IMR-90 (cell line): ENCODE data around the gene KNTC1. TPM values are rescaled to one million over a fixed set of nuclear protein-coding genes. Genes with fewer than 3 reads are reported as not detected.

ENCODE experiments used
- ATAC-seq: fragments of 200-7000 bp; cut with Tn5 transposase; 2 replicates; pipeline ENCODE4 v1.9.1; 2020; ENCODE audit warnings: low read depth, mild to moderate bottlenecking, moderate library complexity
- BruUV-seq: library from RNA; stranded (reverse); fragments of 400-500 nt; replicated peaks from 2 replicates; lab custom pipeline; 2021; lab: Mats Ljungman, UMichigan
- CTCF ChIA-PET: fragments of 300-600 bp; formaldehyde crosslinking; extraction: SDS; loops from one replicate; lab custom pipeline; 2021; ENCODE audit warnings: antibody characterized with exemption; lab: Yijun Ruan, JAX
- POLR2A ChIA-PET: fragments of 300-600 bp; sonication (Branson Sonifier 250); formaldehyde crosslinking; loops from one replicate; lab custom pipeline; 2022; ENCODE audit warnings: antibody characterized with exemption; ENCODE audit not compliant: unreplicated experiment; lab: Charles Lee
- DNase-seq: peaks from one replicate; pipeline ENCODE4 v3.0.0; 2013
- H2AFZ ChIP-seq: replicated peaks from 2 replicates; pipeline ENCODE3; 2013; ENCODE audit warnings: low read length, mild to moderate bottlenecking; ENCODE audit not compliant: poor library complexity
- H2AK5ac ChIP-seq: 2 replicates; pipeline ENCODE4 v1.6.1; 2013; ENCODE audit warnings: low read depth, low read length, inconsistent platforms
- H2AK9ac ChIP-seq: replicated peaks from 2 replicates; pipeline ENCODE3; 2013; ENCODE audit warnings: mild to moderate bottlenecking, low read depth, low read length, moderate library complexity; ENCODE audit not compliant: poor library complexity
- H2BK120ac ChIP-seq: 2 replicates; pipeline ENCODE4 v1.6.1; 2013; ENCODE audit warnings: low read depth, low read length, inconsistent platforms
- H2BK15ac ChIP-seq: 3 replicates; pipeline ENCODE4 v1.6.1; 2013; ENCODE audit warnings: low read depth, low read length, inconsistent platforms
- H2BK20ac ChIP-seq: 2 replicates; pipeline ENCODE4 v1.6.1; 2013; ENCODE audit warnings: low read depth, mild to moderate bottlenecking, inconsistent platforms, low read length, moderate library complexity
- H2BK5ac ChIP-seq: 2 replicates; pipeline ENCODE4 v1.6.1; 2013; ENCODE audit warnings: mild to moderate bottlenecking, low read depth, low read length, inconsistent platforms; ENCODE audit not compliant: poor library complexity, severe bottlenecking
- H3K14ac ChIP-seq: replicated peaks from 2 replicates; pipeline ENCODE4 v1.6.1; 2013; ENCODE audit warnings: low read depth, low read length, inconsistent platforms
- H3K18ac ChIP-seq: 2 replicates; pipeline ENCODE4 v1.6.1; 2013; ENCODE audit warnings: low read depth, low read length, control low read depth
- H3K23ac ChIP-seq: 2 replicates; pipeline ENCODE4 v1.6.1; 2013; ENCODE audit warnings: low read depth, low read length, inconsistent platforms
- H3K27ac ChIP-seq: 2 replicates; pipeline ENCODE4 v1.5.1; 2013; ENCODE audit warnings: mild to moderate bottlenecking, control low read depth, low read length; ENCODE audit not compliant: insufficient read depth
- H3K27me3 ChIP-seq: 2 replicates; pipeline ENCODE4 v1.6.1; 2013; ENCODE audit warnings: low read length; ENCODE audit not compliant: control insufficient read depth, insufficient read depth
- H3K36me3 ChIP-seq: 2 replicates; pipeline ENCODE4 v1.6.1; 2013; ENCODE audit warnings: low read length, mixed read lengths; ENCODE audit not compliant: control insufficient read depth, insufficient read depth
- H3K4ac ChIP-seq: 2 replicates; pipeline ENCODE4 v1.6.1; 2013; ENCODE audit warnings: low read depth, low read length, inconsistent platforms
- H3K4me1 ChIP-seq: 2 replicates; pipeline ENCODE4 v1.6.1; 2013; ENCODE audit warnings: low read length, mixed read lengths; ENCODE audit not compliant: control insufficient read depth, insufficient read depth
- H3K4me2 ChIP-seq: 2 replicates; pipeline ENCODE4 v1.6.1; 2013; ENCODE audit warnings: low read depth, mild to moderate bottlenecking, control low read depth, low read length, moderate library complexity
- H3K4me3 ChIP-seq: 2 replicates; pipeline ENCODE4 v1.5.1; 2013; ENCODE audit warnings: low read depth, mild to moderate bottlenecking, control low read depth, low read length, moderate library complexity; ENCODE audit not compliant: insufficient read depth
- H3K56ac ChIP-seq: 2 replicates; pipeline ENCODE4 v1.6.1; 2013; ENCODE audit warnings: low read length, inconsistent platforms; ENCODE audit not compliant: insufficient read depth; ENCODE audit errors: extremely low read depth
- H3K79me1 ChIP-seq, 2 experiments: 2 replicates each; pipeline ENCODE4 v1.6.1; 2013; ENCODE audit warnings: low read length in 2 of 2, inconsistent platforms in 1 of 2, low read depth in 1 of 2
- H3K9ac ChIP-seq: 2 replicates; pipeline ENCODE4 v1.6.1; 2013; ENCODE audit warnings: low read depth, low read length, control low read depth
- H3K9me1 ChIP-seq: 2 replicates; pipeline ENCODE4 v1.6.1; 2013; ENCODE audit warnings: low read length, inconsistent platforms; ENCODE audit not compliant: insufficient read depth
- H3K9me3 ChIP-seq: 2 replicates; pipeline ENCODE4 v1.6.1; 2013; ENCODE audit warnings: low read length; ENCODE audit not compliant: control insufficient read depth, insufficient read depth
- H4K20me1 ChIP-seq: 2 replicates; pipeline ENCODE4 v1.6.1; 2013; ENCODE audit warnings: low read length, inconsistent platforms; ENCODE audit not compliant: insufficient read depth
- H4K5ac ChIP-seq: 2 replicates; pipeline ENCODE4 v1.6.1; 2013; ENCODE audit warnings: mild to moderate bottlenecking, low read depth, low read length, control low read depth
- H4K8ac ChIP-seq, 2 experiments: 2 replicates each; pipeline ENCODE4 v1.6.1; 2013; ENCODE audit warnings: low read depth in 2 of 2, low read length in 2 of 2, control low read depth in 1 of 2, inconsistent platforms in 1 of 2
- H4K91ac ChIP-seq: 2 replicates; pipeline ENCODE4 v1.6.1; 2013; ENCODE audit warnings: low read depth, low read length, inconsistent platforms; ENCODE audit not compliant: insufficient read depth
- BHLHE40 ChIP-seq: fragments of 150-350 bp; IDR thresholded peaks from 2 replicates; pipeline ENCODE4 v1.6.1; 2016; ENCODE audit warnings: mild to moderate bottlenecking, low read depth, low read length
- CEBPB ChIP-seq: IDR thresholded peaks from 2 replicates; pipeline ENCODE4 v1.6.1; 2012; ENCODE audit warnings: low read depth, low read length, improper control_type of control experiment
- CHD1 ChIP-seq: IDR thresholded peaks from 2 replicates; pipeline ENCODE4 v1.6.1; 2012; ENCODE audit warnings: low read depth, low read length, improper control_type of control experiment
- ELK1 ChIP-seq: fragments of 150-350 bp; IDR thresholded peaks from 2 replicates; pipeline ENCODE4 v1.6.1; 2016; ENCODE audit warnings: low read depth, mild to moderate bottlenecking, low read length, moderate library complexity, borderline replicate concordance
- FOS ChIP-seq: fragments of 150-350 bp; IDR thresholded peaks from 2 replicates; pipeline ENCODE4 v1.6.1; 2016; ENCODE audit warnings: low read depth, low read length
- MAFK ChIP-seq: IDR thresholded peaks from 2 replicates; pipeline ENCODE4 v1.6.1; 2012; ENCODE audit warnings: low read depth, low read length, improper control_type of control experiment
- MAZ ChIP-seq: IDR thresholded peaks from 2 replicates; pipeline ENCODE4 v1.6.1; 2012; ENCODE audit warnings: low read depth, mild to moderate bottlenecking, low read length, improper control_type of control experiment, moderate library complexity, borderline replicate concordance
- MXI1 ChIP-seq: IDR thresholded peaks from 2 replicates; pipeline ENCODE4 v1.6.1; 2012; ENCODE audit warnings: low read depth, mild to moderate bottlenecking, low read length, moderate library complexity, borderline replicate concordance
- NFE2L2 ChIP-seq: fragments of 150-350 bp; IDR thresholded peaks from 2 replicates; pipeline ENCODE4 v1.6.1; 2016; ENCODE audit warnings: low read depth, mild to moderate bottlenecking, low read length
- POLR2A ChIP-seq: IDR thresholded peaks from 2 replicates; pipeline ENCODE4 v1.6.1; 2012; ENCODE audit warnings: mild to moderate bottlenecking, low read depth, low read length
- RAD21 ChIP-seq: IDR thresholded peaks from 2 replicates; pipeline ENCODE4 v1.6.1; 2012; ENCODE audit warnings: low read length, improper control_type of control experiment
- RCOR1 ChIP-seq: IDR thresholded peaks from 2 replicates; pipeline ENCODE4 v1.6.1; 2012; ENCODE audit warnings: mild to moderate bottlenecking, low read length, improper control_type of control experiment; ENCODE audit not compliant: insufficient replicate concordance
- RFX5 ChIP-seq: IDR thresholded peaks from 2 replicates; pipeline ENCODE4 v1.8.0; 2012; ENCODE audit warnings: low read depth, mild to moderate bottlenecking, low read length, moderate library complexity
- SMC3 ChIP-seq: fragments of 150-350 bp; IDR thresholded peaks from 2 replicates; pipeline ENCODE4 v1.6.1; 2016; ENCODE audit warnings: low read depth, mild to moderate bottlenecking, antibody characterized with exemption, low read length, moderate library complexity
- WGBS, 2 experiments: methylation state at CpG; one replicate each; pipeline versions ENCODE4 v1.1.5 to v1.1.7; 2013; ENCODE audit warnings: missing lambda C conversion rate in 2 of 2; ENCODE audit not compliant: insufficient read length in 1 of 2; ENCODE audit errors: extremely low coverage in 2 of 2; 5-methylcytosine and 5-hydroxymethylcytosine counted together
- dilution Hi-C: fragments of 300-500 bp; cut with HindIII; formaldehyde crosslinking; loops from one replicate; pipeline ENCODE4 v1.14.3; 2018; ENCODE audit warnings: low sequenced_read_pairs; ENCODE audit not compliant: unreplicated experiment
- in situ Hi-C: fragments of 300-500 bp; cut with MboI; formaldehyde crosslinking; loops from 3 replicates; pipeline ENCODE4 v1.14.3; 2019; ENCODE audit warnings: low sequenced_read_pairs, inconsistent platforms, mixed read lengths
- intact Hi-C: fragments of 100-400 bp; cut with micrococcal nuclease; formaldehyde crosslinking; loops from 2 replicates; pipeline ENCODE4 v1.10.0; 2022
- polyA plus RNA-seq, 3 experiments: library from polyadenylated mRNA; depleted of rRNA; stranded (reverse); fragments of >200 nt; gene quantifications; 2 replicates each; pipeline ENCODE4 v1.2.3, GENCODE V29; 2012; ENCODE audit warnings: low replicate concordance in 1 of 3
- total RNA-seq: library from RNA; depleted of rRNA; stranded (reverse); fragments of >200 nt; gene quantifications from 2 replicates; pipeline ENCODE4 v1.2.3, GENCODE V29; 2012
- TF ChIP-seq, protein P1 (sequence below): conservative IDR thresholded peaks from 2 replicates; pipeline ENCODE4 v1.5.1; 2012; ENCODE audit warnings: mild to moderate bottlenecking, low read depth, low read length, improper control_type of control experiment
- TF ChIP-seq, protein P2 (sequence below): fragments of 150-350 bp; IDR thresholded peaks from 2 replicates; pipeline ENCODE4 v1.6.1; 2017; ENCODE audit warnings: mild to moderate bottlenecking, antibody characterized with exemption, low read length, low read depth

Gene KNTC1
- total and polyA plus RNA-seq, 2 of the 4 experiments (the other 2 are of a cell fraction) = 16.6 to 23.7 TPM

DNA sequence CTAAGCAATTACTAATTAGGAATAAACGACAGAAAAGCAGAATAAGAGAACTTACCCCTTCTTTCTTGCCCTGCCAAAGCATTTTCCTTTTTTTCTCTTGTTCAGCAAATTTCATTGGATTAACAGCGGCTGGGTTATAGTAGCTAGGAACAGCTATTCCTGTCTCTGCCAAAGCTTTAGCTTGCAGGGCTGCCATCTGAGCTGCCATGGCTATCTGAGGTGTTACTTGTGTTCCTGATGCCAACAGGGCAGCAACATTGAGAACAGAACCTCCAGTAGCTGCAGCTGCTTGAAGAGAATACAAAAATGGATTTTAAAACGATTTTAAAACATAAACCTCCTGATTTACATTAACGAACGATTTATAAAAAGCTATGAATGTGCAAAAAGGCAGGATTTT is 18.9 kb upstream of the KNTC1 start:
- dilution Hi-C loops = no loop called here
- CTCF ChIA-PET = no interaction called here
- no peak for ATAC-seq

More for the DNA sequence above, 18.9 kb upstream of the KNTC1 start:
- H3K9me1 ChIP-seq = 0 out of 2 replicates have a peak, but pooled peaks cover 2% of the 10 kb centered on the region
- peaks cover 71% of the 10 kb centered on the region for H3K36me3 ChIP-seq
- POLR2A ChIA-PET = no interaction called here
- TF ChIP-seq, protein P1, sequence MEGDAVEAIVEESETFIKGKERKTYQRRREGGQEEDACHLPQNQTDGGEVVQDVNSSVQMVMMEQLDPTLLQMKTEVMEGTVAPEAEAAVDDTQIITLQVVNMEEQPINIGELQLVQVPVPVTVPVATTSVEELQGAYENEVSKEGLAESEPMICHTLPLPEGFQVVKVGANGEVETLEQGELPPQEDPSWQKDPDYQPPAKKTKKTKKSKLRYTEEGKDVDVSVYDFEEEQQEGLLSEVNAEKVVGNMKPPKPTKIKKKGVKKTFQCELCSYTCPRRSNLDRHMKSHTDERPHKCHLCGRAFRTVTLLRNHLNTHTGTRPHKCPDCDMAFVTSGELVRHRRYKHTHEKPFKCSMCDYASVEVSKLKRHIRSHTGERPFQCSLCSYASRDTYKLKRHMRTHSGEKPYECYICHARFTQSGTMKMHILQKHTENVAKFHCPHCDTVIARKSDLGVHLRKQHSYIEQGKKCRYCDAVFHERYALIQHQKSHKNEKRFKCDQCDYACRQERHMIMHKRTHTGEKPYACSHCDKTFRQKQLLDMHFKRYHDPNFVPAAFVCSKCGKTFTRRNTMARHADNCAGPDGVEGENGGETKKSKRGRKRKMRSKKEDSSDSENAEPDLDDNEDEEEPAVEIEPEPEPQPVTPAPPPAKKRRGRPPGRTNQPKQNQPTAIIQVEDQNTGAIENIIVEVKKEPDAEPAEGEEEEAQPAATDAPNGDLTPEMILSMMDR = no peak
- no peak for TF ChIP-seq SMC3
- no peak for TF ChIP-seq CHD1
- no peak for TF ChIP-seq POLR2A
- TF ChIP-seq ELK1 = no peak
- no peak for TF ChIP-seq NFE2L2
- no peak for TF ChIP-seq MXI1
- TF ChIP-seq MAZ = no peak
- TF ChIP-seq, protein P2, sequence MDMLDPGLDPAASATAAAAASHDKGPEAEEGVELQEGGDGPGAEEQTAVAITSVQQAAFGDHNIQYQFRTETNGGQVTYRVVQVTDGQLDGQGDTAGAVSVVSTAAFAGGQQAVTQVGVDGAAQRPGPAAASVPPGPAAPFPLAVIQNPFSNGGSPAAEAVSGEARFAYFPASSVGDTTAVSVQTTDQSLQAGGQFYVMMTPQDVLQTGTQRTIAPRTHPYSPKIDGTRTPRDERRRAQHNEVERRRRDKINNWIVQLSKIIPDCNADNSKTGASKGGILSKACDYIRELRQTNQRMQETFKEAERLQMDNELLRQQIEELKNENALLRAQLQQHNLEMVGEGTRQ = no peak
- no peak for TF ChIP-seq MAFK
- TF ChIP-seq RAD21 = no peak
- no peak for TF ChIP-seq RCOR1
- TF ChIP-seq RFX5 = no peak
- TF ChIP-seq BHLHE40 = no peak
- TF ChIP-seq FOS = no peak
- no peak for TF ChIP-seq CEBPB
- no peak overlapping the region for H3K4me2 ChIP-seq
- no peak overlapping the region for H4K8ac ChIP-seq
- H3K4me1 ChIP-seq = no peaks in the 10 kb centered on the region
- peaks cover 65% of the 10 kb centered on the region for H4K20me1 ChIP-seq
- H3K18ac ChIP-seq = no peak overlapping the region
- H2BK15ac ChIP-seq = no peak overlapping the region
- no peak overlapping the region for H3K56ac ChIP-seq
- no peak overlapping the region for H2BK120ac ChIP-seq
- H2BK5ac ChIP-seq = no peak overlapping the region
- no peak overlapping the region for H3K9ac ChIP-seq
- H3K4me3 ChIP-seq = no peak overlapping the region
- intact Hi-C loops (no loop called here), in situ Hi-C loops (no loop called here)
- WGBS, 2 experiments = no CpG with 5 or more reads among the region's 5 CpGs
- H3K27me3 ChIP-seq = no peaks in the 10 kb centered on the region
- H3K79me1 ChIP-seq = peaks cover 24 to 38% of the 10 kb centered on the region in 2 experiments
- BruUV-seq = no TSS peak
- no peak overlapping the region for H2BK20ac ChIP-seq
- H3K27ac ChIP-seq = no peak overlapping the region
- no peak overlapping the region for H2AK5ac ChIP-seq
- no peaks in the 10 kb centered on the region for H3K9me3 ChIP-seq
- no peak for DNase-seq
- no peak overlapping the region for H3K14ac ChIP-seq
- H2AK9ac ChIP-seq = no peak overlapping the region
- H3K23ac ChIP-seq = no peak overlapping the region
- no peak overlapping the region for H4K5ac ChIP-seq
- no peak overlapping the region for H3K4ac ChIP-seq
- no peak overlapping the region for H4K91ac ChIP-seq
- no peak overlapping the region for H2AFZ ChIP-seq
